ENCODE measurements around the gene NPM1. TPM values are rescaled to one million over a fixed set of nuclear protein-coding genes. Genes with fewer than 3 reads are reported as not detected.
"Not testable (repeated sequence)": the region's sequence is repeated elsewhere in the genome, so short reads cannot be mapped to it uniquely, and the experiment has no call there.

NPM1 gene
- total RNA-seq (2014; rRNA removed; shearing (Covaris generic)), result 2,907 and 3,968 TPM in 2 replicates
- polyA plus RNA-seq (2015; cell fraction: cytosol; rRNA removed), result 2,424 and 5,705 TPM in 2 replicates
- 1,775 and 5,716 TPM in 2 replicates for polyA plus RNA-seq (2015; cell fraction: nucleus; rRNA removed)

DNA sequence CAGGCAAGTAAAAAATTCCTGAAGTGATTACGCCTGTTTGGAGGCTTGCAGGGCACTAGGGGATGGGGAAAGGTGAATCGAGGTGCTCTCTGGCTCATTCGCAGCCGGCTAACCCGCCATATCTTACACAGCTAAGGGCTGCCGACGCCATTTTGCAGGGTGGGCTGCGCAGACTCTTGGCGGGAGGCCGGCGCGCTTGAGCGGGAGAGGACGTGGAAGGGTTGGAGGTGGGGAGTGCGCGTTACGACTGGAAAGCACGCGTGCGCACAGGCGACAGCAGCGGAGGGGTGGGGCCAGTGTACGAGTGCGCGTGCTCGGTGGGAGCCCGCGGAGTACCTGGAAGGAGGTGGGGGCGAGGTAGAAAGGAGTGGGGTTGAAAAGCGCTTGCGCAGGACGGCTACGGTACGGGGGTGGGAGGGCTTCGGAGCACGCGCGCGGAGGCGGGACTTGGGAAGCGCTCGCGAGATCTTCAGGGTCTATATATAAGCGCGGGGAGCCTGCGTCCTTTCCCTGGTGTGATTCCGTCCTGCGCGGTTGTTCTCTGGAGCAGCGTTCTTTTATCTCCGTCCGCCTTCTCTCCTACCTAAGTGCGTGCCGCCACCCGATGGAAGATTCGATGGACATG lies at the start of gene NPM1:
Gene NPM1, plus strand, starts transcription at position 505 of the 625 bp plus-strand sequence. Its CDS starts 100 bp downstream, at position 605.
- peak; percentile 97 for DNase-seq (ENCODE audit: low read depth)

- DNase-seq (ENCODE audit: low read depth), result no peak
Measured at GRCh38 chr5:171340042-171340441, 47.6 kb upstream of the NPM1 start.

- no peak for DNase-seq (ENCODE audit: low read depth)
Measured at GRCh38 chr5:171340491-171340890, 47.2 kb upstream of the NPM1 start.

DNA sequence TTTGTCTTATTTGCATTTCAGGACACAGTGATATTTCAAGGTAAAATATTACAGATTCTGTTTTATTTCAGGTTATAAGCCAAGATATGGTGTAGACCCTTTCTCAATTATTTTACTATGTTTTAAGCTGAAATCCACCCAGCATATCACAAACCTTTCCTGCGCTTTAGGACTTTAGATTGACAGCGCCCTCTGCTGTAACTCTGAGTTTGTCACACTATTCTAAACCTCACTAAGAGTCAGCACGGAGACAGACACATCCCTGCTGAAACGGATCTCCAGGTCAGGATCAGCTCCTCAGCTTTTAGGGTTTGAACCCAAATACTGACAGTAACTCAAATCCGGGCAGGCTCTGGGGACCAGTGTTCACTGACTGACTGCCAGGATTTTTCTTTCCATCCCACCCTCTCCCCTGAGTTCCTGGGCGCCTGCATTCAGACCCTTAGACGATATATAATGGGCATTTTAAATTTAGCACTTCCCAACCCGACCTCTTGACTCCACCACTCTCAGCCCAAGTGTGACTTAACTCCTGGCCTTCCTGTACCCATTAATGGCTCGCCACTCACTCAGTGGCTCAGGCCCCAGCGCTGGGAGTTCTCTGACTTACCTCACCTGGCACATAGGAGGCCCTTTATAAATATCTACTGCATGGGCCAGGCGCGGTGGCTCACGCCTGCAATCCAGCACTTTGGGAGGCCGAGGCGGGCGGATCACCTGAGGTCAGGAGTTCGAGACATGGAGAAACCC lies 45.1 kb upstream of the NPM1 start:
- DNase-seq (ENCODE audit: low read depth), result peak; percentile 60

DNA sequence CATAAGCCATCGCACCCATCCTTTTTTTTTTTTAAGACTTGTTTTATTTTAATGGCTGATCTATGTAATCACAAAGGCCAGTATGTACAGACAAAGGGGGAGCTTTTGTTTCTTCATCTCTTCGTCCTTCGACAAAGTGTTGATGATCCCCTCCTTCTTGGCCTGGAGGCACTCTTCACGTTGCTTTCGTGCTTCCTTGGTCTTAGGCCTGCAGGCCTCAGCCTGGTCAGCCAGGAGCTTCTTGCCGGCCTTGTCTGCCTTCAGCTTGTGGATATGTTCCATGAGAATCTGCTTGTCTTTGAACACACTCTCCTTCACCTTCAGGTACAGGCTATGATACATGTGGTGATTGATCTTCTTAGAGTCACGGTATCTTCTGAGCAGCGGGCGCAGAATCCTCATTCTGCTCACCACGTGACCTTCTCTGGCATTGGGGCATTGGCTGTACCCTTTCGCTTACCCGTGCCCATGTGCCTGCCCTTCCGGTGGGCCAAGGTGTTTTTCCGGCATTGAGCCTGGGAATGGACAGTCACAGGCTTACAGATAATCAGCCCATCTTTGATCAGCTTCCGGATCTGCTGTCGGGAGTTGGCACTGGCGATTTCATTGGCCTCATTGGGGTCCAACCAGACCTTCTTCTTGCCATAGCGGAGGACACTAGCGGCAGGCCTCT lies 42.6 kb upstream of the NPM1 start:
- no peak for DNase-seq (ENCODE audit: low read depth)

- no peak for DNase-seq (ENCODE audit: low read depth)
Measured at GRCh38 chr5:171351536-171352073, 36.0 kb upstream of the NPM1 start.

- no peak for DNase-seq (ENCODE audit: low read depth)
Measured at GRCh38 chr5:171355302-171355724, 32.3 kb upstream of the NPM1 start.

DNA sequence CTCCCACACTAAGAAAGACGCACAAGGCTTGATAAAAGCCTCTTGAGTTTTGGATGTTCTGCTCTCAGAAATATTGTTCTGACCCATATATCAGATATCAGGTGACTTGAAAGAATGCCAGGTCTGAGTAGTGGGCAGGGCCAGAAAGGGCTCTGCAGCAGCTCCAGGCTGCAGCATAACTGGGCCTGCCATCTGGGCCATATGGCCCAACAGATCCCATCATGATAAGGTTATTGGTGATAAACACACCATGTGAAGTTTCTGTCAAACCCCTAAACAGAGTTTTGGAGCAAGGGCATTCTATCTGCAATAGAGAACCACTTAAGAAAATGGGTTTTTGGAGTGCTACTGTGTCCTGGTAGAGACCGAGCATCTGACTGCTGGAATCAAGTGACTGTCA lies 29.8 kb upstream of the NPM1 start:
- DNase-seq (ENCODE audit: low read depth), result no peak

- DNase-seq (ENCODE audit: low read depth), result not testable (repeated sequence)
Measured at GRCh38 chr5:171361151-171361550, 26.5 kb upstream of the NPM1 start.

DNA sequence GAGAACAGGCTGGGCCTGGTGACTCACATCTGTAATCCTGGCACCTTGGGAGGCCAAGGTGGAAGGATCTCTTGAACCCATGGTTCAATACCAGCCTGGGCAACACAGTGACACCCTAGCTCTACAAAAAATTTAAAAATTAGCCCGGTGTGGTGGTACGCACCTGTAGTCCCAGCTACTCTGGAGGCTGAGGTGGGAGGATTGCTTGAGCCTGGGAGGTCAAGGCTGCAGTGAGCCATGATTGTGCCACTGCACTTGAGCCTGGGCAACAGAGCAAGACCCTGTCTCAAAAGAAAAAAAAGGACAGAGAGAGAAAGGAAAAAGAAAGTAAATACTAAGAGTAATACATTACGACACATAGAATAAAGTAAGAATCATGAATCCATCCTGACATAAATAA lies 24.4 kb upstream of the NPM1 start:
- not testable (repeated sequence) for DNase-seq (ENCODE audit: low read depth)

- DNase-seq (ENCODE audit: low read depth), result no peak
Measured at GRCh38 chr5:171363846-171364245, 23.8 kb upstream of the NPM1 start.

DNA sequence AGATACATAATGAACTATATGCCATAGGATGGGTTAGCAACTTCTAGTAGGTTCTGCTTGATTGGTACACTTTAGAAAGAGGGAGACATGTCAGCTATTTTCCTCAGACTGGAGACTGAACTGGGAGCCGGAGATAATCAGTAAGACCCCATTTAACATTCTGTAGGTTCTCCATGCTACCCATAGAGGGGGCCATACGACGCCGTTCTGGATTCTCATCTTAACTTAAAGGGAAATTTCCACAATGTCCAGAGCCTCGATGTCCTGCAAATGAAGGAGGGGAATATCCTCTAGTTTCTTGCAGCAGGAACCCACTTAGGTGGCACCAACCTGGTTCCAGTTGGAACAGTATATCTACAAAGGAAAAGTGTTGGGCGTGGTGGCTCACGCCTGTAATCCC lies 22.3 kb upstream of the NPM1 start:
- DNase-seq (ENCODE audit: low read depth), result no peak

- DNase-seq (ENCODE audit: low read depth), result no peak
Measured at GRCh38 chr5:171366645-171367044, 21.0 kb upstream of the NPM1 start.

DNA sequence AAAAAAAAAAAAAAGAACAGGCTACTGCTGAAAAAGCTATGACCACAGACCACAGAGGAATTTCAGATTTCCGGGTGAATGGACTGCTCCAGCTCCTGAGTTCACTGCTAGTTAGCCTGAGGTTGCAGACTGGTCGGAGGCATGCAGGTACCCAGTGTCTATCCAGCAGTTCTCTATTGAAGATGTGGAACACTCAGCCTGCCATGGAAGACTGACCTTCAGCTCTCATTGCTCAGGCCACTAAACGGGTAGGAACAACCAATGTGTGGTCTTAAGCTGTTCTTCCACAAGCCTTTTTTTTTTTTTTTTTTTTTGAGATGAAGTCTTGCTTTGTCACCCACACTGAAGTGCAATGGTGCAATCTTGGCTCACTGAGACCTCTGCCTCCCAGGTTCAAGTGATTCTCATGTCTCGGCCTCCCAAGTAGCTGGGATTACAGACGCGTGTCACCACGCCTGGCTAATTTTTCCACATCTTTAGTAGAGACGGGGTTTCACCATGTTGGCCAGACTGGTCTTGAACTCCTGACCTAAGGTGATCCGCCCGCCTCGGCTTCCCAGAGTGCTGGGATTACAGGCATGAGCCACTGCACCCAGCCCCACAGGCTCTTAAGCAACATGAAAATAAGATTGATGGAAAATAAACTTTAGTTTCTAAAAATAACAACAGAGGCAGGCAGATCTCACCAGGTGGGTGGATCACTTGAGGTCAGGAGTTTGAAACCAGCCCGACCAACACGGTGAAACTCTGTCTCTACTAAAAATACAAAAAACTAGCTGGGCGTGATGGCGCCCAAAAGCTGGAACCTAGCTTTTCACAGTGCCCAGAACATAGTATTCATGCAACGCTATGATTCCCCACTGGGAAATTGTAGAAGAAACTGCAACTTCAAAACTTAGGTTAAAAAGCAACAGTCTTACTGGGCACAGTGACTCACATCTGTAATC lies 20.0 kb upstream of the NPM1 start:
- DNase-seq (ENCODE audit: low read depth), result peak; percentile 89

DNA sequence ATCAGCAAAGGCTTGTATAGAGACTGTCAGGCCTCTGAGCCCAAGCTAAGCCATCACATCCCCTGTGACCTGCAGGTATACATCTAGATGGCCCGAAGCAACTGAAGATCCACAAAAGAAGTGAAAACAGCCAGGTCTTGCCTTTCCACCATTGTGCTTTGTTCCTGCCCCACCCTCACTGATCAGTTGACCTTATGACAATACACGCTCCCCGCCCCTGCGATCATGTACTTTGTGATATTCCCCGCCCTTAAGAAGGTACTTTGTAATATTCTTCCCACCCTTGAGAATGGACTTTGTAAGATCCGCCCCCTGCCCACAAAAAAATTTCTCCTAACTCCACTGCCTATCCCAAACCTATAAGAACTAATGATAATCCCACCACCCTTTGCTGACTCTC lies 18.6 kb upstream of the NPM1 start:
- DNase-seq (ENCODE audit: low read depth), result no peak

GRCh38 chr5:171369898-171370297 lies 17.8 kb upstream of the NPM1 start:
- DNase-seq (ENCODE audit: low read depth), result no peak

- not testable (repeated sequence) for DNase-seq (ENCODE audit: low read depth)
Measured at GRCh38 chr5:171370881-171371280, 16.8 kb upstream of the NPM1 start.

DNA sequence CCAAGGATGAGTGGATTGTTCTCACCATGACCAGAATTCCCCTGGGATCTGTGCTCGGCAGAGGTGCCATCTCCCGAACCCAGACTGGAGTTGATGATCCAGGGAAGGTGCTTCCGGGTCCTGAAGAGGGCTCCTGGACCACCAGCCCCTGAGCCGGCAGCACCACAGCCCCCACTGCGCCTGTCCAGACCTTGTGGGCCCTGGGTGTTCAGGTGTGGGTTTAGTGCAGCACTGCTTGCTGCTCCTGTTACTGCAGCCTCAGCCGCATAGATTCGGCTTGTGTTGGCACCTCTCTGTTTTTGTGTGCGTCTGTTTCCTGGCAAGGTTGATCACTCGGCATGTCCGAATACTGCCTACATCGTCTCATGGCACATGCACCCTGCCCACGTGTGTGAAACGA lies 16.3 kb upstream of the NPM1 start:
- no peak for DNase-seq (ENCODE audit: low read depth)

- DNase-seq (ENCODE audit: low read depth), result no peak
Measured at GRCh38 chr5:171379961-171380360, 7.7 kb upstream of the NPM1 start.

GRCh38 chr5:171384416-171384815 lies 3.2 kb upstream of the NPM1 start:
- not testable (repeated sequence) for DNase-seq (ENCODE audit: low read depth)

DNA sequence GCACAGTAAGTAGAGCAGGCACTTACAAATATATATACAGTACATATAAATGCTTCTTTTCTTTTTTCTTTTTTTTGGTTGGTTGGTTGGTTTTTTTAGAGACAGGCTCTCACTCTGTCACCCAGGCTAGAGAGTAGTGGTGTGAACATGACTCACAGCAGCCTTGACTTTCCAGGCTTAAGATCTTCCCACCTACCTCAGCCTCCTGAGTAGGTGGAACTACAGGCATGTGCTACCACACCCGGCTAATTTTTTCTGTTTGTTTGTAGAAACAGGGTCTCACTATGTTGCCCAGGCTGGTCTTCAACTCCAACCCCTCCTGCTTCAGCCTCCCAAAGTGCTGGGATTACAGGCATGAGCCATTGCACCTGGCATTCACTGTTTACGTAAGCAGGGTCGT lies 2.6 kb upstream of the NPM1 start:
- peak; percentile 55 for DNase-seq (ENCODE audit: low read depth)
